Loucy (cell line): ENCODE measurements around the gene COL4A3.

Experiments used
- CTCF ChIP-seq: fragments of 200-600 bp; sonication (generic); conservative IDR thresholded peaks from 2 replicates; pipeline ENCODE4 v1.5.1; 2014; ENCODE audit warnings: mild to moderate bottlenecking, antibody characterized with exemption, low read length
- EZH2phosphoT487 ChIP-seq: fragments of 200-600 bp; IDR thresholded peaks from 2 replicates; pipeline ENCODE4 v1.6.1; 2018; ENCODE audit warnings: antibody characterized with exemption, mild to moderate bottlenecking, moderate library complexity, borderline replicate concordance

- TF ChIP-seq CTCF (no peak), EZH2phosphoT487 (no peak)
Observed at GRCh38 chr2:227344231-227344630, 179.8 kb downstream of the COL4A3 start.
